Heart left ventricle (tissue), 13 donors: ENCODE measurements around the gene OLAH.

Experiments
- POLR2A ChIP-seq, 2 donors: fragments of 450-650 bp; IDR thresholded peaks; one replicate each; pipeline ENCODE4 v1.6.1; 2017; ENCODE audit warnings: antibody characterized with exemption in 2 of 2, mild to moderate bottlenecking in 2 of 2, moderate library complexity in 2 of 2
- TF ChIP-seq, protein P1 (sequence below), 12 donors: fragments of 200-600 bp; sonication (generic) in 4 of 12; IDR thresholded peaks; one replicate each; pipeline versions ENCODE4 v1.5.0 to v1.8.0; 2018 to 2022; ENCODE audit warnings: antibody characterized with exemption in 12 of 12, mild to moderate bottlenecking in 5 of 12
- donor health status: ischemic (EF 13 %, LVEDD 7.1; RV severe dilation, severe dysfunction).
- donor health status: DM: no; HTN: yes; CAD: no.
- donor health status: DM: no; HTN: no; CAD: no.
- donor health status: ischemic (EF 25% LVEDD 6.9; RV normal size, moderate dysfunction).
- donor health status: ischemic (EF 25% LVEDD 5.7; RV mildly dilated, moderate dysfunction).
- donor health status: ischemic (EF 35%, LVEDD 5.7; RV mildly dilated, moderate dysfunction).
- donor health status: nonischemic (EF 11% LVEDD 7.7; RV severe dilation, severe dysfunction).
- donor health status: DM: yes; HTN: yes; CAD: no.
- donor health status: PGD.
- donor health status: ischemic (EF 29% LVEDD 5.4; RV normal size, mild dysfunction).
- donor health status: nonischemic (EF 23%, LVEDD 6.1; RV moderate dilation, normal function).

DNA sequence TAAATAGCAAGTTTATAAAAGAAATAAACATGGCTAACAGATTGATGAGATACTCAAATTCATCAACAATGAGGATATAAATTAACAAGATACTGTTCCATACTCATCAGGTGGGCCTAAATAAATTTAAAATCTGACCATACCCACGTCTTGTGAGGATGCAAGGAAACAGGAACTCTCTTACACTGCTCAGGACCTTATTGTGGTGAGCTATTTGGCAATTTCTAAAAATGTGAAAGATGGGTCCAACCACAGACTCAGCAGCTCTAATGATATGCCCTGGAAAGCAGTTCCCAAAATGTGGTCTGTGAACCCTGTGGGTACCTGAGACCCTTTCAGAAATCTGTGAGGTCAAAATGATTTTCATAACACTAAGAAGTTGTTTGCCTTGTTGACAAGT lies 74.9 kb downstream of the OLAH start:
- TF ChIP-seq, protein P1, sequence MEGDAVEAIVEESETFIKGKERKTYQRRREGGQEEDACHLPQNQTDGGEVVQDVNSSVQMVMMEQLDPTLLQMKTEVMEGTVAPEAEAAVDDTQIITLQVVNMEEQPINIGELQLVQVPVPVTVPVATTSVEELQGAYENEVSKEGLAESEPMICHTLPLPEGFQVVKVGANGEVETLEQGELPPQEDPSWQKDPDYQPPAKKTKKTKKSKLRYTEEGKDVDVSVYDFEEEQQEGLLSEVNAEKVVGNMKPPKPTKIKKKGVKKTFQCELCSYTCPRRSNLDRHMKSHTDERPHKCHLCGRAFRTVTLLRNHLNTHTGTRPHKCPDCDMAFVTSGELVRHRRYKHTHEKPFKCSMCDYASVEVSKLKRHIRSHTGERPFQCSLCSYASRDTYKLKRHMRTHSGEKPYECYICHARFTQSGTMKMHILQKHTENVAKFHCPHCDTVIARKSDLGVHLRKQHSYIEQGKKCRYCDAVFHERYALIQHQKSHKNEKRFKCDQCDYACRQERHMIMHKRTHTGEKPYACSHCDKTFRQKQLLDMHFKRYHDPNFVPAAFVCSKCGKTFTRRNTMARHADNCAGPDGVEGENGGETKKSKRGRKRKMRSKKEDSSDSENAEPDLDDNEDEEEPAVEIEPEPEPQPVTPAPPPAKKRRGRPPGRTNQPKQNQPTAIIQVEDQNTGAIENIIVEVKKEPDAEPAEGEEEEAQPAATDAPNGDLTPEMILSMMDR (IDR thresholded peaks at IDR 0.05), result no peak
- no peak for TF ChIP-seq POLR2A (IDR thresholded peaks at IDR 0.05)
